Pancreas (tissue), 10 donors: ENCODE results near the gene OGFOD2. TPM values are rescaled to one million over a fixed set of nuclear protein-coding genes. Genes with fewer than 3 reads are reported as not detected.

ENCODE experiments used
- ATAC-seq, 4 donors: fragments of 200-7000 bp; cut with Tn5 transposase; one replicate each; pipeline versions ENCODE4 v1.8.0 to v1.9.1; 2020; ENCODE audit warnings: mild to moderate bottlenecking in 4 of 4, moderate library complexity in 4 of 4
- DNase-seq, 6 donors: peaks; one replicate each; pipeline ENCODE4 v3.0.0-alpha.2; 2020
- FAIRE-seq: peaks from 2 replicates; lab custom pipeline; 2012; peaks lifted over from hg19 to GRCh38; lab: Jason Lieb, UNC
- H3K27ac ChIP-seq, 4 donors: fragments of 200-600 bp; sonication (generic); 1 replicate in 3 of 4; 2 replicates in 1 of 4; pipeline versions ENCODE4 v1.5.0 to v1.8.0; 2020
- H3K27me3 ChIP-seq, 4 donors: fragments of 200-600 bp; one replicate each; pipeline ENCODE4 v1.8.0; 2021
- H3K36me3 ChIP-seq, 3 donors: fragments of 200-600 bp; sonication (generic) in 1 of 3; one replicate each; pipeline versions ENCODE4 v1.5.0 to v1.8.0; 2020 to 2021
- H3K4me1 ChIP-seq, 3 donors: fragments of 200-600 bp; one replicate each; pipeline ENCODE4 v1.8.0; 2021
- H3K4me3 ChIP-seq, 4 donors: fragments of 200-600 bp; sonication (generic) in 2 of 4; one replicate each; pipeline versions ENCODE4 v1.5.0 to v1.8.0; 2020 to 2021
- H3K9me3 ChIP-seq, 4 donors: fragments of 200-600 bp; one replicate each; pipeline ENCODE4 v1.8.0; 2021
- CTCF ChIP-seq, 4 donors: fragments of 200-600 bp; sonication (generic) in 3 of 4; IDR thresholded peaks; one replicate each; pipeline versions ENCODE4 v1.5.0 to v1.8.0; 2021; ENCODE audit warnings: antibody characterized with exemption in 4 of 4
- WGBS, 2 donors: extraction: QIAGEN DNeasy Blood & Tissue Kit; methylation state at CpG; one replicate each; pipeline ENCODE4 v1.1.7; 2013; 5-methylcytosine and 5-hydroxymethylcytosine counted together
- intact Hi-C, 3 donors: fragments of 100-400 bp; cut with DNase I; formaldehyde crosslinking; loops; one replicate each; pipeline versions ENCODE4 v1.11.1 to v1.14.2; 2022
- polyA plus RNA-seq, 2 donors: library from polyadenylated mRNA; stranded (reverse); fragments of 200-250 nt; gene quantifications; one replicate each; pipeline ENCODE4 v1.2.3, GENCODE V29; 2013
- total RNA-seq, 6 donors: library from RNA; stranded (reverse); fragmentation: NEBNext Ultra II Directional in 4 of 6; extraction: Animal tissue kit (Norgen Biotek cat#: 25700) in 4 of 6; gene quantifications; one replicate each; pipeline versions ENCODE4 v1.2.1 to v1.2.4, GENCODE V29; 2021 to 2023
- donor health status: healthy with polysubstance abuse.
- donor health status: DM: no; HTN: no; CAD: no; lungs with moderate emphysema.
- donor health status: DM: no; HTN: no; CAD: no.
- donor health status: control.
- donor health status: control.
- donor health status: Bipolar disorder and iron deficiency.
- donor health status: DM: yes; HTN: yes; CAD: no.
- donor health status: DM: no; HTN: no; CAD: no.
- donor health status: DM: no; HTN: no; CAD: no.
- donor health status: DM: yes; HTN: yes; CAD: no.

The OGFOD2 gene
- total and polyA plus RNA-seq, 8 donors = 12.9 to 30.9 (median 18.4) TPM

- H3K36me3 ChIP-seq = no peaks in the 10 kb centered on the region
- no peak for FAIRE-seq
- H3K4me3 ChIP-seq = no peak overlapping the region
- no peaks in the 10 kb centered on the region for H3K27me3 ChIP-seq
- DNase-seq = no peak
- no peak overlapping the region for H3K27ac ChIP-seq
- TF ChIP-seq CTCF (IDR thresholded peaks at IDR 0.05) = no peak
- no peaks in the 10 kb centered on the region for H3K4me1 ChIP-seq
- WGBS, 2 donors = 87 to 89% methylated on average over 18 to 20 of the region's 20 CpGs
- no peaks in the 10 kb centered on the region for H3K9me3 ChIP-seq
- intact Hi-C loops = no loop called here
- ATAC-seq = peak in 2 of 4 donors; percentile 20 to 29
Measured at GRCh38 chr12:122995503-122996187, 20.6 kb downstream of the OGFOD2 start.

GRCh38 chr12:122996188-122996601, 21.2 kb downstream of the OGFOD2 start:
- ATAC-seq = no peak
- no peak for TF ChIP-seq CTCF (IDR thresholded peaks at IDR 0.05)
- FAIRE-seq = no peak
- Histone ChIP-seq H3K4me3 (no peak overlapping the region), H3K36me3 (peaks cover 0 to 3% (median 0%) of the 10 kb centered on the region in 3 donors), H3K27ac (no peak overlapping the region), H3K4me1 (no peaks in the 10 kb centered on the region), H3K27me3 (no peaks in the 10 kb centered on the region), H3K9me3 (no peaks in the 10 kb centered on the region)
- intact Hi-C loops = no loop called here
- WGBS, 2 donors = 91 to 97% methylated on average over 7 of the region's 7 CpGs
- DNase-seq = peak in 1 of 6 donors; percentile 70

GRCh38 chr12:122996621-122997342, 21.7 kb downstream of the OGFOD2 start:
- no peak overlapping the region for H3K27ac ChIP-seq
- DNase-seq (peak in 1 of 6 donors; percentile 54), FAIRE-seq (no peak), ATAC-seq (no peak)
- no peak overlapping the region for H3K4me3 ChIP-seq
- no peaks in the 10 kb centered on the region for H3K4me1 ChIP-seq
- peaks cover 0 to 3% (median 0%) of the 10 kb centered on the region in 3 donors for H3K36me3 ChIP-seq
- WGBS, 2 donors = 90 to 91% methylated on average over 15 to 16 of the region's 16 CpGs
- intact Hi-C loops = no loop called here
- no peaks in the 10 kb centered on the region for H3K27me3 ChIP-seq
- H3K9me3 ChIP-seq = no peaks in the 10 kb centered on the region
- no peak for TF ChIP-seq CTCF (IDR thresholded peaks at IDR 0.05)

GRCh38 chr12:122997343-122998250, 22.6 kb downstream of the OGFOD2 start:
- peak in 1 of 6 donors; percentile 30 for DNase-seq
- TF ChIP-seq CTCF (IDR thresholded peaks at IDR 0.05) = no peak
- WGBS, 2 donors = 95 to 96% methylated on average over 23 to 25 of the region's 25 CpGs
- Histone ChIP-seq H3K36me3 (peaks cover 0 to 3% (median 0%) of the 10 kb centered on the region in 3 donors), H3K4me1 (no peaks in the 10 kb centered on the region), H3K27me3 (no peaks in the 10 kb centered on the region), H3K27ac (no peak overlapping the region), H3K9me3 (no peaks in the 10 kb centered on the region), H3K4me3 (no peak overlapping the region)
- intact Hi-C loops = no loop called here
- no peak for ATAC-seq
- no peak for FAIRE-seq
